HG03521 (cell line): ENCODE data around the gene MRPS2.

Experiments used
- ATAC-seq: cut with Tn5 transposase; IDR thresholded peaks from one replicate; pipeline ENCODE4 v1.9.1; 2021; ENCODE audit warnings: mild to moderate bottlenecking, moderate library complexity; ENCODE audit not compliant: unreplicated experiment

Gene MRPS2

DNA sequence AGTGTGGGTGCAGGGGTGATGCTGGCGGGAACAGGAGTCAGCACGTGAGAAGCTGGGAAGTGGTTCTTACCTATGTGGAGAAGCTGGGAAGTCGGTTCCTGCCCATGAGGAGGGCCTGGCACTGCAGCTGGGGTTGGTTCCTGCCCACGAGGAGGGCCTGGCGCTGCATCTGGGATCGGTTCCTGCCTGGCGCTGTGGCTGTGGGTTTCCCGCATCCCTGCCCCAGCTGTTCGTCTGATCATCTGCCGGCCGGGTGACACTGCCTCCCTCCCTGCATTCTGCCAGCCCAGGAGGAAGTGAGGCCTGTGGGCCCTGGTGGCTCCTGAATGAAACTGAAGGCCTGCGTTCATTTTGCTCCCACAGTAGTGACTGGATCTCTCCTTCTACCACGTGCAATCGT lies 50.5 kb downstream of the MRPS2 start:
- ATAC-seq = no peak

DNA sequence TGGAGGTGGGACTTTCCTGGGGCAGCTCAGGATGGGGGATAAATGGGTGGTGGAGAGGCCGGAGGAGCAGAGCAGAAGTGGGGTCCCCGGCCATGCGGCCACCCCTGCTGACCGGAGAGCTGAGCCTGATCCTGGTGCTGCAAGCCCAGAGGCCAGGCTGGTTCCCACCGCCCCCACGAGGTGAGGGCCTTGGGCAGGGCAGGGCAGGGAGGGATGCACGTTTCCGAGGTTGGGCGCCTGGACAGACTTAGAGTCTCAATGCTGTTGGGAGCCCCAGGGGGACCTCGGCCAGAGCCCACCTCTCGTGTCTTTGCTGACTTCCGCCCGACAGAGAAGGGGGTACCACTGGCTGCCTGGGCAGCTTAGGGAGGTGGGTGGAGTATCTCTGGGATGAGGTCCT lies 51.0 kb downstream of the MRPS2 start:
- no peak for ATAC-seq

DNA sequence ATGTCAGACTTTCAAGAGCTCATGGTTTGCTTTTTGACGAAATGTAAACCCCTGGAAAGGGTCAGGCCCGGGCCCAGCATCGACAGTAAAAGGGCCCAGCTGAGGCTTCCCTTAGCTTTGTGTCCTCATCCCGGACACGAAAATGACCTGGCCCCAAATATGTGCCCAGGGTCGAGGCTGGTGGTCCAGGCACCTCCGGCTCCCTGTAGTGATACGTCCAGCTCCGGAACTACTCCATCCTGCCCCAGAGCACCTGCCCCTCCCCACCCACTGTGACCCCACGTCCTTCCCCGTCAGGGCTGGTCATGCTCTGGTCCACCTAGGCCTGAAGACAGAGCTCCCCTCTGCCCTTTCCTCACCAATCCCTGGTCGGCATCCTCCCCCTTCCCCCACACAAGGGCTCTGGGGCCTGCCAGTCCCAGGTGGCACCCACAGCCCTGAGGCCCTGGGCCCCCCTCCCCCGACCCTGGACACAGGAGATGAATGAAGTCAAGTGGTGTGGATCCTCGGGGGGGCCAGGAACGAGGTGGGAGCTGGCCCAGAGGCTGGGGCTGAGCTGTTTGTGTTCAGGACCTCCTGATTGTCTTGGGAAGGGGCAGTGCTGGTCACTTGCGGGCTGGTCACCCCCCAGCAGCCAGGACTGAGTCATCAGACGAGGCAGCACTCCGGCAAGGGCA lies 51.7 kb downstream of the MRPS2 start:
- no peak for ATAC-seq

DNA sequence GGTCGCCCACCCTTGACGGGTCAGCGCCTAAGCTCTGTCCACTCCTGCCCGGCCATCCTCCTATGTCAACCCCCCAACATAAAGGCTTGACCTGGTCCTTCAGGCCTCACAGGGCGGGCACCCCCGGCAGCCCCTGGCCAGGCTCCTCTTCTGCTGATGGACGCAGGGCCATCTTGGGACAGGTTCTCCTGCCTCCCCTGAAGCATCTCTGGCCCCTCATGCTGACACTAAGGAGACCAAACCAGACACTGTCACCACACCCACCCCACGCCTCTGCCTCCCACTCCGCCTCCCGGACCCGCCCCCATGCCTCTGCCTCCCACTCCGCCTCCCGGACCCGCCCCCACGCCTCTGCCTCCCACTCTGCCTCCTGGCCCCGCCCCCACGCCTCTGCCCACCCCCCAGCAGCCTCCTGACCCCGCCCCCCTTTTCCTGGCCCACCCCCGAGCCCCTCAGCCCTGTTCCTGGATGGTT lies 52.3 kb downstream of the MRPS2 start:
- ATAC-seq = no peak
